GM21381 (cell line): ENCODE measurements around the gene PPP1R12B.
"Not testable (repeated sequence)": the region's sequence is repeated elsewhere in the genome, so short reads cannot be mapped to it uniquely, and the experiment has no call there.

Experiments used
- ATAC-seq: cut with Tn5 transposase; IDR thresholded peaks from one replicate; pipeline ENCODE4 v1.9.1; 2021; ENCODE audit warnings: mild to moderate bottlenecking, moderate library complexity; ENCODE audit not compliant: unreplicated experiment

The PPP1R12B gene

DNA sequence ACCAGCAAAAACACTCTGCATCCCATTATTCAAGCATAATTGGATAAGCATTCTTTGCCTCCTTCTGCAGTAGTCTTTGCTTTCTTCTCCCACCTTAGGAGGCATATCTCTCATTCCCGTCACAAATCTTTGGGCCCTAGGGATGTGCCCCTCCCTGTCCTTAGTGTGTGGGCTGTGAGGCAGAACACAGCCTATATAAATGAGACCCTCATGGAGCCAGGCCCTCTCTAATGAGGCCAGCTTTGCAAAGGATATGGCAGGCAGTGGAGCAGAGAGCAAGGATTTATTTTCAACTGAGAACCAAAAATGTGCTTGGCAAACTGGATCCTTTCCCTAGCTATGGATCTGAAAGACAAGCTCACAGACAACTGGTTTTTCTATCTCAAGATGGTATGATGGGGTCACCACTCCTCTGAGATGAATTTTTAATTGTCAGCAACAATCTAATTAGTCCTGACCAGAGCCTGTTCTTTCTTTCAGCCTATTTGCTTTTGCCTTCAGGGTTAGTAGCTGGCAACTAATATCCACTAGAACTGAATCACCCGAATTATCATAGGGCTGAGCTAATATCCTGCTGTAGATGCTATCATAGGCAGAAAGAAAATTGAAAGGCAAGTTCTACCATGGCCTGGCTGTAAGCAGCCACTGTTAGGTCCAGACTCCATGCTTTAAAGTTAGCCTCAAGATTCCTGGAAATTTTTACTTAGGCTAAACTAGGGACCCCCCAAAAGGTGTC lies 227.6 kb downstream of the PPP1R12B start:
- ATAC-seq = no peak

DNA sequence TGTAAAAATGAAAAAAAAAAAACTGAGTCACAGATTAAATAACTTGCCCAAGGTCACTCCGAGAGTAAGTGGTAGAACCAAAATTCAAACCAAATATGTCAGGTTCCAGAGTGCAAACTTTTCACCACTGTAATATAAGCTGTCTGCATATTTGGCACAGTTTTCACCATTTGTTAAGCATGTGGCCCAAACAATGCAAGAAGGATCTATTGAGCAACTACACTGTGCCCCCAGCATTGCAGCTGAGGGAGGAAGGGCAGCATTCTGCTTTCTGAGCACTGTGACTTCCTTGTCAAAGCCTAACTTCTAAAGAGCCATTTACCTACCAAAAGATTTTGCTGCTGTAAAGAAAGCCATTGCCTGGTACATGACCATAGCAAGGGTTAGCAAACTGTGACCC lies 228.3 kb downstream of the PPP1R12B start:
- no peak for ATAC-seq

DNA sequence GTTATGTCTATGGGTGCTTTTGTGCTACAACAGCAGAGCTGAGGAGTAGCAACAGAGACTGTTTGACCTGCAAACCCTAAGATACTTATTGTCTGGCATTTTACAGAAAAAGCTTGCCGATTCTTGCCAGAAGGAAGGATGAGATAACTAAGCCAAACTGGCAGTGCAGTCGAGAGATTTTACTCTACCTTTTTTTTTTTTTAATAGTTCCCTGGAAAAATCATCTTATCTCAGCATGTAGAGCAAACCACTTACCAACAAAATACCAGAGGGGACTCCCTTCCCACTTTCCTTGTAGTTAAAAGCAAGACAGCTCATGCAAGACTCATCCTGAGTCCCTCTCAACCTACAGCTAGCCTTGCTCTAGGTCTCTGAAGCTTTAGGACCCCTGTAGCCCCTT lies 228.9 kb downstream of the PPP1R12B start:
- no peak for ATAC-seq

DNA sequence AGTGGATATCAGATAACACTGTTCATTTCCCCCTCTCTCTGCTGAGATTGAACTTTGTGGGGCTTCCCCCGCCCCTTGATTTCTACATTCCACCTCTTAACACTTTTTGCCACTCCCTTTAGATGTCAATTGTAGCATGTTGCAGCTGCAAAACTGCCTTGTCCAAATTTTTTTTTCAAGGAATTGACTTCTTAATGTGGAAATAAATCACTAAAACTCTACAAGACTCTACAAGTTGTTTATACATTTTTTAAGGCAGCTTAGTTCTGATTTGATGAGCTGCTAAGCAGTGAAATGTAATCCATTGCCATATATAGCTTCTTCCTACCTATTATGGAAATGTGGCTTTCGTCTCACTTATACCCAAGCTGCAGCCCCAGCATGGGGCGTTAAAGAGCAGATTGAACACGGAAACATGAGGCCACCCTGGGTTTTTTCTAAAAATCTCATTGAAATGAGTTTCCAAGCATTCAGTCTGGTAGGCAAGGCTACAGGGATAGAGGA lies 229.6 kb downstream of the PPP1R12B start:
- ATAC-seq = no peak

DNA sequence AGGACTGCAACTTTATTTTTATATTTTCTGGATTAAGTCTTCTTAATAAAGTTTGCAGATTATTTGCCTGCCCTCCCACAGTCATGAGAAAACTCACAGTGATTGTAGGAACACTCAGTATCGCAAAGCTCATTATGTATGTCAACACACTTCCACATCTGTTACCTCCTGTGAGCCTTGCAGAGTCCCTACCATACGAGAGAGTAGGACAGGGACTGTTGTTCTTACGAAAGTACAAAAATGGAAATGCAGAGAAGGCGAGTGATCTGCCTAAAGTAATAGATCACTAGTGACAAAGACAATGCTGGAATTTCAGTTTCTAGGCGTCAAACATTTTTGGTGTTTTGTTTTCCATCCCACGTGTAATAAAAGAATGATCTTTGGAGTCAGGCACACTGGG lies 230.1 kb downstream of the PPP1R12B start:
- no peak for ATAC-seq

DNA sequence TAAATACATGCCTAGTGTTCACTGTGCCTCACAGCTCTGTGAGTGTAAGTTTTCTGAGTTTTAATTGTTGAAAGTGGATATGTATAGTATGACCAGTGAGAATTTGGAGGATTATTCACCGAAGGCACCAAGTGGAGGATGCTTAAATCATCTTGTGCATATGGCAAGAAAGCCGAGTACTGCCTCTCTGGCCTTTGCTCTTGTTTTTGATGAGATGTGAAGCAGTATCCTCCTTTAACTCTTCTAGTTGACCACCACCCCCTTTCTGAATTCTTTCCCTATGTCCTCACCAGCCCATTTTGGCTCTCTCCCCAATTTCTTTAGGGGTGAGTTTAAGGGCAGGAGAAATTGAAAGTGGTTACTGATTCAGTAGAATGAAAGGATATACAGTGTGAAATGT lies 231.3 kb downstream of the PPP1R12B start:
- no peak for ATAC-seq

DNA sequence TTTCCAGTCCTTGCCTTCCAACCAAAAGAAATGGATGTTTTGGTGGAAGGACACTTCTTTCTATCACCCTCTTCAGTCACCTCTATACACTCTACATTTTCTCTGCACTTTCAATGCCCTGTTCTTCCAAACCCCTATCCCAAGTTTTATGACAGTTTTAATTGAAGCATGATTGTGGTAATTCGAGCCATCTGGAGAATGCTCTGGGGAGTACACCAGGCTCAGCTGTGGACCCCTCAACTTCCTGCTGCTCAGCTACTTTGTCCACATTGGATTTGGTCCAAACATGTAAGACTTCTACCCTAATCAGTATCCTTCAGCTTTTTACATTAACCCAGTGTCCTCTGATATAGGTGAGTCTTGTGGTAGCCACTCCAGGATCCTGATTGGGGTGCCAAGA lies 232.1 kb downstream of the PPP1R12B start:
- ATAC-seq = no peak

DNA sequence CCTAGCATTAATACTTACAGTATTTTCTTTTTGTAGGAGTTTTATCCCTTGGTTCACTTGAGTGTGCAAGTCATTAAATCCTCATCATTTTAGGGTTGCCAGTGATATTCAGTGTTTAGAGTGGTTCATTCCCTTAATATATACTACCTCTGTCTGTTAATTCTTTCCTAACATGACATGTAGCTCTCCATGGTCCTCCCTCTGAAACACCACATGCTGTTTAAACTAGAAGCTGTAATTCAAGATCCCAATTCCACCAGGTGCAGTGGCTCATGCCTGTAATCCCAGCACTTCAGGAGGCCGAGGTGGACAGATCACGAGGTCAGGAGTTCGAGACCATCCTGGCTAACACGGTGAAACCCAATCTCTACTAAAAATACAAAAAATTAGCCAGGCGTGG lies 233.9 kb downstream of the PPP1R12B start:
- ATAC-seq = not testable (repeated sequence)

DNA sequence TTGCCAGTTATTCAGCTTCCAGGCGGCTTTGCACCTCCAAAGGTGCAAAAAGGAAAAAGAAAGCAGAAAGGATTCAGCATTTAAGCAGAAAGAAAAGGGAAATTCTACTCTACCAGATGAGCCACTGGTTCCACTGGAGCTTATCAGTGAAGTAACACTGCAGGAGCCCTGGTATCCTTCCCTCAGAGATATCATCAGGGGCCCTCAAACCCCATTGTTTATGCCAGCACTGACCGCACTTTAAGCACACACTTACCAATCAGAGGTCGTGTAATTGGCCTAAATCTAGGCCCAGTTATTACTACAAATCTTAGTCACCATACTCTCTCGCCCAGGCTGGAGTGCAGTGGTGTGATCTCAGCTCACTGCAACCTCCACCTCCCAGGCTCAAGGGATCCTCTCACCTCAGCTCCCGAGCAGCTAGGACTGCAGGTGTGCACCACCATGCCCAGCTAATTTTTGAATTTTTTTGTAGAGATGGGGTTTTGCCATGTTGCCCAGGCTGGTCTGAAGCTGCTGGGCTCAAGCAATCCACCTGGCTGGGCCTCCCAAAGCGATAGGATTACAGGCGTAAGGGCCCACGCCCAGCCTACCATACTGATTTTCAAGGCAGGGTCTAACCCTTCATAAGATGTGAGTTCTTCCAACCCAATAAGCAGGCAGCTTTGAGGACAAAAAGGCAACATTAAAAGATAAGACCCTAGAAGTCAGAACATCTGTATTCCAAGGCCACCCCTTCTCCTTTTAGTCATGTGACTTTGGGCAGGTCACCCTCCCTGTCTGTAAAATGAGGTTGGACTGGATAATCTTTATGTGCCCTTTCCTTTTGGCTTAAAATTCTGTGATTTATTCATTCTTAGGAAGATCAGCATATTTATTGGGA lies 236.4 kb downstream of the PPP1R12B start:
- ATAC-seq = no peak

DNA sequence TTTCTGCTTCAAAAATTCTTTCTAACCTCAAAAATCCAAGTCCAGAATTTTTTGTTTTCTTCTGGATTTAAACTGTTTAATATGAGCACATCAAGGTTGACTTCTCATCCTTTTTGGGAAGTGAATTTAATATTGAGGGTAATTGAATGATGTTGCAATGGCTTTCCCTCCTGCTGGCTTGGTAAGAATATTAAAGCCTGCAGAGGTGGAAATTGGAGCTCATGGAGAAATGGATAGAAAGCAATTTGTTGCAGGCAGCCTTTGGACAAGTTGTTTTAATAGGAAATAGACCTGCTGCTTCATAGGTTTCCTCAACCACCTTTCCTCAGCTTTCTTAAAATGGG lies 237.1 kb downstream of the PPP1R12B start:
- no peak for ATAC-seq

DNA sequence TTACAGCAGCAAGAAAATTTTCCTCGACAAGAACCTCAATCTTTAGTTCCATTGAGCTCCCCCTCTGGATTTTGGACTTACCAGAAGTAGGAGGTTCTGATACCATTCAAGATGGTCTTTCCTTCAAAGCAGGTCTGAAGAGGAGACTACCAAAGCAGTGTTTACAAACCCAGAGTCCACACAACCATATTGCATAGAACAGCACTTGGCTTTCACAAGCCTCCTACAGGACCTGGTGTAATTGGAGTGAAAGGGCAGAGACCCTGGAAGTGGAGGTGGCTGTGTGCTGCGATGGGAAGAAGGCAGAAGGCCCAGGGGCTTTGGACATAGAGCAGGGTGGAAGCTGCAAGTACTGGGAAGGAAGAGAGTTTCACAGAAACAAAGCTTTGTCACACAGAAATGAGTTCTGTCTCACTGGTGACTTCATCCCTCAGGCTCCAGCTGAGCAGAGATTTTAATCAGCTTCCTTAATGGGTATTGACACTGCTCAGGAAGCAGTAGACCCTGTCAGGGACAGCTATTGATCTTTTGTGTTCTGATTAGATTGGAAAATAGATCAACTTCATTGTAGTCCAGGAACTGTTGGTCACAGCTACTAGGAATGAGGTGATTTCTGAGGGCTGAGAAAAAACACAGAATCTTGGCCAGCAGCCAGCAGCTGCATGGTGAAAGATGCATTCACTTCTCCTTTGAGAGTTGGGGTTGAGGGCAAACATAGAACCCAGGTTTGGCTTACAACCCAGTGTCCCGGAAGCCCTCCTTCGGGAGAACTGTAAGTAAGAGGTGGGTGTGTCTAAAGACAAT lies 237.7 kb downstream of the PPP1R12B start:
- ATAC-seq = no peak

DNA sequence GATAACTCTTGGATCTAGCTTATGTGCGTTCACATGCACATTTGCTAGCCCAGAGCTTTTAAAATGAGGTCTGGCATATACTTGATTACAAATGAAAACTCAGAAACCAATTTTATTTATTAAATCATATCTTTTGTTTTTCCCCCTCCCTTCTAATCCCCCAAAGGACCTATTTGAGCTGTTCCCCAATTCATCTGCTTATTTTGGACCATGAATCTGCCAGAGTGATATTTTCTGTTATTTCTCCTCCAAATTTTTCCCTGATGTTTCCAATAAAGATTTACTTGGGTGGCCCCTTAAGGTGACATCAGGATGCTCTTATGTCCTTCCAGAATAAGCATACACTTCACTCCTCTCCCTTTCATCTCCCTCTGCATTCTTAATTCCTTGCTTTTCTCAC lies 238.4 kb downstream of the PPP1R12B start:
- ATAC-seq = no peak

DNA sequence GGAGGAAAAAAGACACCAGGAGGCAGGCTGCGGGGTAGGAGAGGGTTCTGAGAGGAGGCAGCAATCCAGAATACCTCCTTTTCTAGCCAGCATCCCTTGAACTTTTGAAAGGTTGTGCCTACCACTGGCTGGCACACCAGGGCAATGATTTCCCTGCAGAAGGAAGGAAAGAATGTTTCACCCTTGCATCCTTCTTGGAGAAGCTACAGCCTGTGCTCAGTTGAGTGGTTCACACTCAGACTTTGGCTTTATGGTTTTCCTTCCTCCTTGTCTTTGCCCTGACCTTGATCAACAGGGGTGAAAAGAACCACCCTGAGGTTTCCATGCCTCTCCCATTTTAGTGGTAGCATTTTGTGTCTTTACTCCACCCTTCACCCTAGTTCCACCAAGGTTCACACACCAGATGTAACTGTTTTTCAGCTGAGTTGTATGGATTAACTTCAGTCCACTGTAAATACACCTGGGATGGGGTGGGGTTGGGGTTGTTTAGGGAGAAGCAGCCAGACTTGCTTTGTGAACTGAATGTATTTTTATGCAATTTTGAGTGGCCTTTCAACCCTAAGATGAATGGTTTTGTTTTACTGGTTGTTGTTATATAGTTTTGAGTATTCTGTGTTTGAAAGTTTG lies 239.5 kb downstream of the PPP1R12B start:
- no peak for ATAC-seq

DNA sequence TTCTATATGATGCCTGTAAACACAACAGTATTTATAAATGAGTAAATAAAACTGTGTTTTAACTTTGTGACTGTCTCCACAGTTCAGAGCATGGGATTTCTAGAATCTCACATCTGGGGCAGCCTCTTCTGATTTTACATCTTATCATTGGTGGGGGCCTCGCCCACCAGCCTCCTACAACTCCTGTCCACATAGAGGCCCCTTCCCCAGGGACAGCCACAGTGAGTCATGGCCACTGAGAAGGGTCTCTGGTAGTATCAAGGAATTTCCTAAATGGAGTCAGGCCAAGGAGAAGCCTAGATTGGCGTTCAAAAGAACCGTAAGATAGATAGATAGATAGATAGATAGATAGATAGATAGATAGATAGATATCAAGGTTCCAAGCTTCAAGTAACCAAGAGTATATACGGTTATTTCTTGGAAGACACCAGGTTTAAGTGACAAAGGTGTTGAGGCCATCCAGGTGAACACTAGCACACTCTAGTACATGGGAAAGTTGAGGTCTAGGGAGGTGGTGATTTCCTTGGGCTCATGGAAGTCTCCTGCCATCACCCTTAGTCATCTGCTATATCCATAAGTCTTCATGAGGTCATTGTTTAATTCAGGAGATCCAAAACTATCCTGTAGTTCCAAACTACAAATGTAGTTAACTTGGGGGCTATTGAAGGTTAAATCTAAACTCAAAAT lies 240.1 kb downstream of the PPP1R12B start:
- ATAC-seq = no peak

DNA sequence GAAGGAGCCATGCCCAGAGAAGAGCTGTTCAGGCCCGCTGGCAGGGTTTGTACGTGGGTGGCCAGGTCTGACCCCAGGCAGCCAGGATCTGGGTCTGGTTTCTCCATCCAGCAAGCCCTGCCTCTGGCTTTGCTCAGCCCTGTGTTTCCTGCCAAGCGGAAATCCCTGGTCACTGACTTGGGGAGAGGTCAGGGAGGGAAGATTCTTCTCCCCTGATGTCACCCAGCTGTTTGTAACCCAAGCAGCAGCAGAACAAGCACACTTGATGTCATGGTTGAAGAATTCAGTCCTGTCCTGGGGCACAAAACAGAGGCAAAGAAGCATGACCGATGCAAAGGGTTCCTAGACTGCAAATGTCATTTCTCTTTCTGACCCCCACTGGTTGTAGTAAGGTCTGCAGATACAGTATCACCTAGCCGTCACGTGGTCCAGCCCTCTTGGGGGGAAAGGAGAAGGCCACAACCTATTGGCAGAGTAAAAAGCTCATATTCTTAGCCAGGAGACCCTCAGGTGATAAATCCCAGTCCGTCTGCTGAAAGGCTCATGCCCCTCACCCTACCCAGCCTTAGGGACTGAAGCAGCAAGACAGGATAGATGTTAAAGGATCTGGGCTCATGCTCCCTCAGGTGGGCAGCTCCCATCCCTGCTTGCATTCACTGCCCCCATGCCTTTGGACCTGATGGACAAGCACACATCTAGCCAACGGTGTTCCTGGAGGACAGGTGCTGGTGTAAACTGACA lies 240.9 kb downstream of the PPP1R12B start:
- ATAC-seq = no peak

DNA sequence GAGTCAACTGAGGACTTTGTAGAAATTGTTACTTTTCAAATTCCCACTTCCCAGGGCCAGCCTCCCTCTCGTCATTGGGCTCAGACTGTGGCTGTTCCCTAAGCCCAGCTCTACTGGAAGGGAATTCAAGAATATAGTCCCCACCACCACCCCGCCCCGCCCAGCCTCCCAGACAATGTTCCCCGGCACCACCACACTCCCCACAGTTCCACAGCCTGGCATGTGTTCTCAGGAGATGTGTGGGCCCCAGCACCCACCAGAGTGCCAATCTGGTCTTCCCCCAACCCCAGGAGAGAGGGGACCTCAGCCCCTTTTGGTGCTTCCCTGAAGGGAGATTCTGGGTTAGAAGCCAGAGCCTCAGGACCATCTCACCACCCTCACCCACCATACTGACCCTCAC lies 241.6 kb downstream of the PPP1R12B start:
- no peak for ATAC-seq

DNA sequence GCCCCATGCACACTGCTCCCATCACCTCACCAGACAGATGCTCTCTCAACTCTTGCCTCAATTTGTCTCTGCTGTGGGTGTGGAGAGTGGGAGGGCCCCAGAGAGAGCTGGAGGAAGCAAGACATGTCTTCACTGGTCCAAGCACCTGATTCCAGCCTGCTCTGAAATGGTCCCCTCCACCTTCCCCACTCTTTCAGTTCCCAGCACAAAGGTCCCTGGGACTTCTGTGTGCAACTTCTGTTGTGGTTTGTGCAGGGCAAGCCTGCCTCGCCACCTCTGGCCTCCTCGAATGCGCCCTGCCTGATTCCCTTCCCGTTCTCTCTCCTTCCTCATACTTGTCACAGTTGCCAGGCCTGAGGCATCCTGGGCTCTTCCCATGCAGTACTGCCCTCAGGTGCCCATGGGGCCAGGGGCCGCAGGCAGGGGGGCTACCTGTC lies 242.5 kb downstream of the PPP1R12B start:
- ATAC-seq = no peak

DNA sequence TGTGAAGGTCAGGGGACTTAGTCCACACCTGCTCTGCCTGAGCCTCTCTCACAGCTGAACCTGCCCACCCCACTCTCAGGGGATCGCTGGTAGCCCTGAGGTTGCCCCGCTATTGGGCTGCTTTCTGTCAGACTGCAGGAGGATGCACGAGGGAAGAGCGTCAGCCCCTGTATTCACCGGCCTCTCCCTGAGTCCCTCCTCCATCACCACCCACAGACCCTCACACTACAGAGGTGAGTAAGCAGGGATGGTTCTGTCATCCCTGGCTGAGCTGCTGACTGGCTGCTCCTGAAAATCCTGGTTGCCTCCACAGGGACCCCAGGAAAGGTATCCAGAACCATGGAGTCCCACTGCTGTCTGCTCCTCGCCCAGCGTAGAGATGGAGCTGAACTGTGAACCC lies 243.0 kb downstream of the PPP1R12B start:
- no peak for ATAC-seq

DNA sequence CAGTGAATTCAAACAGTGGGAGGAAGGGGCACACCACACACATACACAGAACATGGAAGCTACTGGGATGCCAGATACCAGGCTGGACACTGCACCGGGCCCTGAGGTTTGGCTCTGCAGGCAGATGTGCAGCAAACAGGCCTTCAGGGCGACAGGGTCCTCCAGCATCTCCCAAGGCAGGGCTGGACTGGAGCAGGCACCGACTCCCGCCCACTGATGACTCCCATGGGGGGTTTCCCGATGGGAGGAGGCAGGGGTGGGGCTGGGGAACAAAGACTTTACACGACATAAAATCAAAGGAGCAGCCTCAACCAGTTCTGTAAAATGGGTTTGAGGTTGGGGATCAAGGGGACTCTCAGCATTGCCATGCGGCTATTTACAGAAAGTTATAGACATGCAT lies 243.6 kb downstream of the PPP1R12B start:
- no peak for ATAC-seq

DNA sequence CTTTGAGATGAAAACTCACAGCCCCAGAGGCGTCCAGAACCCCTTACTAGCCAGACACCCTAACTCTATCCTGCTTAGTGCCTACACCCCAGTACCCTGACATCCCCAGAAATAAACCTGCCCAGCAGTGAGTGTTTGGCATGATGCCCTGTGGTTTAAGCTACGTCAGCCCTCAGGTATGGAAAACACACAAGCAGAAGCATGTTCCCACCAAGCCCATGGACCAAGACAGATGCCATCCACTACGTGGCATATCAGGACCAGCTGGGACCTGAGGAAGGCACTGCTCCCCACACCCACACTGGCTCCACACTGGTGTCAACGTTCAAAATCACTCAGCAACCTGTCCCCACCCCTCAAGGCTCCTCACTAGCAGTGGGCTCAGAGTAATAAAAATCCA lies 245.3 kb downstream of the PPP1R12B start:
- no peak for ATAC-seq
